Endodermal cell (in vitro differentiated cells): ENCODE measurements around the gene ZBTB7B. TPM values are rescaled to one million over a fixed set of nuclear protein-coding genes. Genes with fewer than 3 reads are reported as not detected.
A peak's percentile ranks its signal among the peaks of the same experiment; 100 is the strongest.

Experiments
- DNase-seq: peaks from one replicate; pipeline ENCODE4 v3.0.0-alpha.2; 2017
- H3K27ac ChIP-seq: 2 replicates; pipeline ENCODE4 v1.5.1; 2013; ENCODE audit warnings: mild to moderate bottlenecking, low read depth, low read length, moderate library complexity
- H3K27me3 ChIP-seq: 2 replicates; pipeline ENCODE4 v1.6.1; 2013; ENCODE audit warnings: mild to moderate bottlenecking, low read length, moderate library complexity; ENCODE audit not compliant: insufficient read depth, control insufficient read depth, poor library complexity, severe bottlenecking
- H3K36me3 ChIP-seq: 2 replicates; pipeline ENCODE4 v1.7.0; 2013; ENCODE audit warnings: mild to moderate bottlenecking, low read length, moderate library complexity; ENCODE audit not compliant: control insufficient read depth, insufficient read depth
- H3K4me1 ChIP-seq: one replicate; pipeline ENCODE4 v1.7.0; 2013; ENCODE audit warnings: low read length; ENCODE audit not compliant: control insufficient read depth, insufficient read depth
- H3K4me3 ChIP-seq: 2 replicates; pipeline ENCODE4 v1.5.1; 2013; ENCODE audit warnings: mild to moderate bottlenecking, low read length, moderate library complexity
- H3K9ac ChIP-seq: 2 replicates; pipeline ENCODE4 v1.6.1; 2013; ENCODE audit warnings: mild to moderate bottlenecking, low read length, moderate library complexity; ENCODE audit not compliant: poor library complexity, severe bottlenecking; ENCODE audit errors: extremely low read depth
- H3K9me3 ChIP-seq: 2 replicates; pipeline ENCODE4 v1.6.1; 2013; ENCODE audit warnings: mild to moderate bottlenecking, low read length, moderate library complexity; ENCODE audit not compliant: control insufficient read depth
- H3K27ac Mint-ChIP-seq: 2 replicates; pipeline ENCODE4 v1.8.0; 2020; ENCODE audit warnings: mixed read lengths
- H3K27me3 Mint-ChIP-seq: 2 replicates; pipeline ENCODE4 v1.8.0; 2021; ENCODE audit warnings: mild to moderate bottlenecking, mixed read lengths; ENCODE audit not compliant: insufficient read depth
- H3K36me3 Mint-ChIP-seq: 2 replicates; pipeline ENCODE4 v1.8.0; 2020; ENCODE audit warnings: low read depth, mixed read lengths
- H3K4me1 Mint-ChIP-seq: 2 replicates; pipeline ENCODE4 v1.8.0; 2020; ENCODE audit warnings: mixed read lengths
- H3K4me3 Mint-ChIP-seq: 2 replicates; pipeline ENCODE4 v1.8.0; 2020; ENCODE audit warnings: mild to moderate bottlenecking, moderate library complexity, mixed read lengths
- H3K9me3 Mint-ChIP-seq: 2 replicates; pipeline ENCODE4 v1.8.0; 2020; ENCODE audit warnings: mild to moderate bottlenecking, mixed read lengths
- CTCF ChIP-seq: fragments of 200-600 bp; sonication (generic); conservative IDR thresholded peaks from 2 replicates; pipeline ENCODE4 v1.5.0; 2021; ENCODE audit warnings: antibody characterized with exemption, mild to moderate bottlenecking
- WGBS, 2 experiments: methylation state at CpG; one replicate each; pipeline versions ENCODE4 v1.1.5 to v1.1.7; 2013; ENCODE audit warnings: missing lambda C conversion rate in 2 of 2, mixed read lengths in 1 of 2; ENCODE audit not compliant: insufficient coverage in 1 of 2, insufficient read length in 1 of 2; 5-methylcytosine and 5-hydroxymethylcytosine counted together
- total RNA-seq, 2 donors: library from RNA; stranded (reverse); fragmentation: NEBNext Ultra II Directional in 1 of 2; extraction: Animal tissue kit (Norgen Biotek cat#: 25700) in 1 of 2; gene quantifications; 2 replicates in 1 of 2; 3 replicates in 1 of 2; pipeline ENCODE4 v1.2.1, GENCODE V29; 2021

ZBTB7B gene
- total RNA-seq, 2 donors from 2014 or later, result 21.2 to 23.3 TPM

DNA sequence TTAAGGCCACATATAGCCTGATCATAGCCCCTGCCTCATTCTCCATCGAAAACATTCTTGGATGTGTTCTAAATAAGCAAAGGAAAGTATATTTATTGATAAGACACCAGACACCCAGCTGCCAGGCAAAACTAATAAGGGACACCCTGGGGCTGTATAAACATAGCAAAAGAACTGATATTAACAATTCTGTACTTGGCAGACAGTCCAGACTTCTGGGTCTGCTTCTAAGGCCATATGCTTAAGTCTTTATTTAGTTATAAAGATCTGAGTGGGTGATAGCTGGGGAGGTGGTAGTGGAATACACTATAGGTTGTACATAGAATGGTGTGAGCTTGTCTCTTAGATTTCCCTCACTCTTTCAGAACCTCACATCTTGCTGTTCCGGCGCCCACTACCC is 24.2 kb upstream of the ZBTB7B start:
- H3K27ac Mint-ChIP-seq, result no peak overlapping the region
- no peak overlapping the region for H3K4me3 Mint-ChIP-seq
- no peak overlapping the region for H3K4me3 ChIP-seq
- no peaks in the 10 kb centered on the region for H3K27me3 ChIP-seq
- no CpG with 5 or more reads among the region's 3 CpGs for WGBS, 2 experiments
- no peaks in the 10 kb centered on the region for H3K27me3 Mint-ChIP-seq
- no peak overlapping the region for H3K27ac ChIP-seq
- peaks cover 32% of the 10 kb centered on the region for H3K36me3 Mint-ChIP-seq
- H3K36me3 ChIP-seq, result peaks cover 32% of the 10 kb centered on the region
- H3K4me1 Mint-ChIP-seq, result peaks cover 3% of the 10 kb centered on the region
- no peaks in the 10 kb centered on the region for H3K9me3 ChIP-seq
- TF ChIP-seq CTCF, result no peak
- peaks cover 3% of the 10 kb centered on the region for H3K4me1 ChIP-seq
- no peak for DNase-seq
- H3K9ac ChIP-seq, result no peak overlapping the region
- H3K9me3 Mint-ChIP-seq, result no peaks in the 10 kb centered on the region

GRCh38 chr1:154982341-154982740 is 20.3 kb upstream of the ZBTB7B start:
- peaks cover 43% of the 10 kb centered on the region for H3K36me3 ChIP-seq
- H3K27ac ChIP-seq, result peak overlapping the region; percentile 1
- no peak for DNase-seq
- H3K9me3 ChIP-seq, result no peaks in the 10 kb centered on the region
- 41 to 58% methylated on average over 4 to 6 of the region's 6 CpGs for WGBS, 2 experiments
- H3K9me3 Mint-ChIP-seq, result no peaks in the 10 kb centered on the region
- peak overlapping the region; percentile 28 for H3K9ac ChIP-seq
- peaks cover 2% of the 10 kb centered on the region for H3K4me1 ChIP-seq
- no peak overlapping the region for H3K4me3 Mint-ChIP-seq
- no peak overlapping the region for H3K27ac Mint-ChIP-seq
- peaks cover 6% of the 10 kb centered on the region for H3K4me1 Mint-ChIP-seq
- H3K27me3 Mint-ChIP-seq, result no peaks in the 10 kb centered on the region
- H3K36me3 Mint-ChIP-seq, result peaks cover 41% of the 10 kb centered on the region
- H3K4me3 ChIP-seq, result peak overlapping the region; percentile 94
- no peak for TF ChIP-seq CTCF
- no peaks in the 10 kb centered on the region for H3K27me3 ChIP-seq

DNA sequence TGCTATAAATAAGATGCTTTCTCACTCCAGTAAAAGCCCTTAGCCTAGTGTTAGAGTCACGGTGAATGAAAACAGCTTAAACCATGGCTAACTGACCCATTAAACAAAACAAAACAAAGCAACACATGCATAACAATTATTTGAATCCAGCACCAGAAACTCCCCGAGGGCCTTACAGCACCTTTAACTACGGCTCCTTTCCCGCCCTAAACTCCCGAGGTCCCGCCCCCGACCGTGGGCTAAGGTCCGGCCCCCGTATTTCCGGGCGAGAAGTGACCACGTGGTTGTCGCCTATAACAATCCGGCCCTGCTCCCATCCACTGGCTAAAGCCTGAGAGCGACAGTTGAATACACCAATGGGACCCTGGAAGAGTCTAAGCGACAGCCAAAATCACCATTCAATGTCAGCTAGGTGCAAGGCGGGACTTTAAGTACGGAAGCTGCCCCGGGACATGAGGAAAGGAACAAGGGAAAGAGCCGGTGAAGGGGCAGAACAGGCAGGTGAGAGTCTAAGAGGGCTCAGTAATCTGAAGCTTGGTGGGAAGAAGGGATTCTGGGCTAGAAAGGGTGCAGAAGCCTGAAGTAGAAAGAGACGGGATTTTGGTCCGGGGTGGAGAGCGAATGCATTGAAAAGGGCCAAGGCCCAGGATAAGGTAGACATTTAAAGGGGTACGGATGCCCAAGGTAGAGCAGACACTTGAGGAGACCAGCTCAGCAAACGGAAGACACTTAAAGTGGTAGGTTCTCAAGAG is 19.5 kb upstream of the ZBTB7B start, which contains the start of gene FLAD1:
Gene FLAD1 (plus strand): TSS at position 448 of the 752 bp plus-strand sequence. CDS start 351 bp downstream, outside the sequence.
- Mint-ChIP-seq H3K36me3 (peaks cover 45% of the 10 kb centered on the region), H3K27ac (no peak within 1 kb of the TSS), H3K4me1 (peaks cover 4% of the 10 kb centered on the region)

More for the DNA sequence above, 19.5 kb upstream of the ZBTB7B start, which contains the start of gene FLAD1:
- H3K27ac ChIP-seq, result peak within 1 kb of the TSS; percentile 50
- no peaks in the 10 kb centered on the region for H3K9me3 ChIP-seq
- no peak within 1 kb of the TSS for H3K4me3 Mint-ChIP-seq
- H3K4me3 ChIP-seq, result peak within 1 kb of the TSS; percentile 94
- DNase-seq, result peak; percentile 99
- TF ChIP-seq CTCF, result no peak
- H3K9ac ChIP-seq, result peak within 1 kb of the TSS; percentile 80
- H3K9me3 Mint-ChIP-seq, result no peaks in the 10 kb centered on the region
- 0 to 3% methylated on average over 13 to 26 of the region's 26 CpGs for WGBS, 2 experiments
- H3K27me3 Mint-ChIP-seq, result no peaks in the 10 kb centered on the region
- no peaks in the 10 kb centered on the region for H3K4me1 ChIP-seq
- H3K27me3 ChIP-seq, result no peaks in the 10 kb centered on the region
- peaks cover 43% of the 10 kb centered on the region for H3K36me3 ChIP-seq
